HEK293 (cell line): ENCODE data around the gene TCF3.

ENCODE experiments used
- HOXA7 ChIP-seq: sonication (generic); formaldehyde crosslinking; IDR thresholded peaks from 2 replicates; pipeline ENCODE4 v1.8.1; 2022; ENCODE audit warnings: missing genetic modification reagents, borderline replicate concordance
- ZNF121 ChIP-seq: fragments of 450-650 bp; formaldehyde crosslinking; IDR thresholded peaks from 2 replicates; pipeline ENCODE4 v1.5.1; 2016; ENCODE audit warnings: missing biosample characterization, missing genetic modification characterization
- ZNF530 ChIP-seq: fragments of 450-650 bp; formaldehyde crosslinking; IDR thresholded peaks from 2 replicates; pipeline ENCODE4 v1.5.1; 2016; ENCODE audit warnings: low read depth, missing biosample characterization, missing genetic modification characterization
- ZNF660 ChIP-seq: fragments of 450-650 bp; IDR thresholded peaks from 2 replicates; pipeline ENCODE4 v1.5.1; 2018; ENCODE audit warnings: missing biosample characterization, mild to moderate bottlenecking, missing genetic modification characterization
- ZNF830 ChIP-seq: fragments of 450-650 bp; IDR thresholded peaks from 2 replicates; pipeline ENCODE4 v1.5.0; 2018; ENCODE audit warnings: missing biosample characterization, missing genetic modification characterization, low read depth, mild to moderate bottlenecking, moderate library complexity
- TF ChIP-seq, protein P1 (sequence below): fragments of 450-650 bp; formaldehyde crosslinking; IDR thresholded peaks from 2 replicates; pipeline ENCODE4 v1.5.1; 2016; ENCODE audit warnings: missing biosample characterization, missing genetic modification characterization
- TF ChIP-seq, protein P2 (sequence below): fragments of 450-650 bp; formaldehyde crosslinking; optimal IDR thresholded peaks from 2 replicates; pipeline ENCODE3; 2016; ENCODE audit warnings: missing biosample characterization, mild to moderate bottlenecking, missing genetic modification characterization
- TF ChIP-seq, protein P3 (sequence below): fragments of 450-650 bp; formaldehyde crosslinking; IDR thresholded peaks from 2 replicates; pipeline ENCODE4 v1.5.1; 2016; ENCODE audit warnings: missing biosample characterization, missing genetic modification characterization

DNA sequence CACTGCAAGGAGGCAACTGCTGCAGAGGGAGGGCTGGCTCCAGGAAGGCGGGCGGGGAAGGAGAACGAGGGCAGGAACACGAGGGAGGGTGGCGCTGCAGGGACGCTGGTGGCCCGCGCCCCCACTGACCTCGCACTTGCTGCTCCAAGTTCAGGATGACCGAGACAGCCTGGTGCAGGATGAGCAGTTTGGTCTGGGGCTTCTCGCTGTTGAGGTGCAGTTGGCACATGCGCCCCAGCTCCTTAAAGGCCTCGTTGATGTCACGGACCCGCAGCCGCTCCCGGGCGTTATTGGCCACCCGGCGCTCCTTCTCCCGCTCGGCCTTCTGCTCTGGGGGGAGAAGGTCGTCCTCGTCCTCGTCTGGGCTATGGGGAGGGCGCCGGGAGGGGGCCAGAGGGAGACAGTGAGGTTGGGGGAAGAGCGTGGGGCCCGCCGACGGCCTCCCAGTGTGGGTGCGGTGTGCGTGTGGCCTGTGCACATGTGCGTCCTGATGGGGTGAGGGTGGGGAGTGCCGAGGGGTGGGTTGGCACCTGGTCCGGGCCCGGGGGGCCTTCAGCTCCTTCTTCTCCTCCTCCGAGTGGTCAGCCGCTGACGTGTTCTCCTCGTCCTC is 37.2 kb downstream of the TCF3 start:
- TF ChIP-seq ZNF660 = no peak
- no peak for TF ChIP-seq HOXA7 (CRISPR knock-in tag)
- no peak for TF ChIP-seq ZNF530 (tag by site-specific recombination)
- TF ChIP-seq, protein P1, sequence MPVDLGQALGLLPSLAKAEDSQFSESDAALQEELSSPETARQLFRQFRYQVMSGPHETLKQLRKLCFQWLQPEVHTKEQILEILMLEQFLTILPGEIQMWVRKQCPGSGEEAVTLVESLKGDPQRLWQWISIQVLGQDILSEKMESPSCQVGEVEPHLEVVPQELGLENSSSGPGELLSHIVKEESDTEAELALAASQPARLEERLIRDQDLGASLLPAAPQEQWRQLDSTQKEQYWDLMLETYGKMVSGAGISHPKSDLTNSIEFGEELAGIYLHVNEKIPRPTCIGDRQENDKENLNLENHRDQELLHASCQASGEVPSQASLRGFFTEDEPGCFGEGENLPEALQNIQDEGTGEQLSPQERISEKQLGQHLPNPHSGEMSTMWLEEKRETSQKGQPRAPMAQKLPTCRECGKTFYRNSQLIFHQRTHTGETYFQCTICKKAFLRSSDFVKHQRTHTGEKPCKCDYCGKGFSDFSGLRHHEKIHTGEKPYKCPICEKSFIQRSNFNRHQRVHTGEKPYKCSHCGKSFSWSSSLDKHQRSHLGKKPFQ (tag by site-specific recombination) = no peak
- no peak for TF ChIP-seq ZNF830
- TF ChIP-seq, protein P2, sequence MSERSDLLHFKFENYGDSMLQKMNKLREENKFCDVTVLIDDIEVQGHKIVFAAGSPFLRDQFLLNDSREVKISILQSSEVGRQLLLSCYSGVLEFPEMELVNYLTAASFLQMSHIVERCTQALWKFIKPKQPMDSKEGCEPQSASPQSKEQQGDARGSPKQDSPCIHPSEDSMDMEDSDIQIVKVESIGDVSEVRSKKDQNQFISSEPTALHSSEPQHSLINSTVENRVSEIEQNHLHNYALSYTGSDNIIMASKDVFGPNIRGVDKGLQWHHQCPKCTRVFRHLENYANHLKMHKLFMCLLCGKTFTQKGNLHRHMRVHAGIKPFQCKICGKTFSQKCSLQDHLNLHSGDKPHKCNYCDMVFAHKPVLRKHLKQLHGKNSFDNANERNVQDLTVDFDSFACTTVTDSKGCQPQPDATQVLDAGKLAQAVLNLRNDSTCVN (tag by site-specific recombination) = no peak
- TF ChIP-seq, protein P3, sequence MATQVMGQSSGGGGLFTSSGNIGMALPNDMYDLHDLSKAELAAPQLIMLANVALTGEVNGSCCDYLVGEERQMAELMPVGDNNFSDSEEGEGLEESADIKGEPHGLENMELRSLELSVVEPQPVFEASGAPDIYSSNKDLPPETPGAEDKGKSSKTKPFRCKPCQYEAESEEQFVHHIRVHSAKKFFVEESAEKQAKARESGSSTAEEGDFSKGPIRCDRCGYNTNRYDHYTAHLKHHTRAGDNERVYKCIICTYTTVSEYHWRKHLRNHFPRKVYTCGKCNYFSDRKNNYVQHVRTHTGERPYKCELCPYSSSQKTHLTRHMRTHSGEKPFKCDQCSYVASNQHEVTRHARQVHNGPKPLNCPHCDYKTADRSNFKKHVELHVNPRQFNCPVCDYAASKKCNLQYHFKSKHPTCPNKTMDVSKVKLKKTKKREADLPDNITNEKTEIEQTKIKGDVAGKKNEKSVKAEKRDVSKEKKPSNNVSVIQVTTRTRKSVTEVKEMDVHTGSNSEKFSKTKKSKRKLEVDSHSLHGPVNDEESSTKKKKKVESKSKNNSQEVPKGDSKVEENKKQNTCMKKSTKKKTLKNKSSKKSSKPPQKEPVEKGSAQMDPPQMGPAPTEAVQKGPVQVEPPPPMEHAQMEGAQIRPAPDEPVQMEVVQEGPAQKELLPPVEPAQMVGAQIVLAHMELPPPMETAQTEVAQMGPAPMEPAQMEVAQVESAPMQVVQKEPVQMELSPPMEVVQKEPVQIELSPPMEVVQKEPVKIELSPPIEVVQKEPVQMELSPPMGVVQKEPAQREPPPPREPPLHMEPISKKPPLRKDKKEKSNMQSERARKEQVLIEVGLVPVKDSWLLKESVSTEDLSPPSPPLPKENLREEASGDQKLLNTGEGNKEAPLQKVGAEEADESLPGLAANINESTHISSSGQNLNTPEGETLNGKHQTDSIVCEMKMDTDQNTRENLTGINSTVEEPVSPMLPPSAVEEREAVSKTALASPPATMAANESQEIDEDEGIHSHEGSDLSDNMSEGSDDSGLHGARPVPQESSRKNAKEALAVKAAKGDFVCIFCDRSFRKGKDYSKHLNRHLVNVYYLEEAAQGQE (tag by site-specific recombination) = no peak
- no peak for TF ChIP-seq ZNF121 (tag by site-specific recombination)
